ENCODE results near the gene ELOB.

- TF ChIP-seq, protein P1, sequence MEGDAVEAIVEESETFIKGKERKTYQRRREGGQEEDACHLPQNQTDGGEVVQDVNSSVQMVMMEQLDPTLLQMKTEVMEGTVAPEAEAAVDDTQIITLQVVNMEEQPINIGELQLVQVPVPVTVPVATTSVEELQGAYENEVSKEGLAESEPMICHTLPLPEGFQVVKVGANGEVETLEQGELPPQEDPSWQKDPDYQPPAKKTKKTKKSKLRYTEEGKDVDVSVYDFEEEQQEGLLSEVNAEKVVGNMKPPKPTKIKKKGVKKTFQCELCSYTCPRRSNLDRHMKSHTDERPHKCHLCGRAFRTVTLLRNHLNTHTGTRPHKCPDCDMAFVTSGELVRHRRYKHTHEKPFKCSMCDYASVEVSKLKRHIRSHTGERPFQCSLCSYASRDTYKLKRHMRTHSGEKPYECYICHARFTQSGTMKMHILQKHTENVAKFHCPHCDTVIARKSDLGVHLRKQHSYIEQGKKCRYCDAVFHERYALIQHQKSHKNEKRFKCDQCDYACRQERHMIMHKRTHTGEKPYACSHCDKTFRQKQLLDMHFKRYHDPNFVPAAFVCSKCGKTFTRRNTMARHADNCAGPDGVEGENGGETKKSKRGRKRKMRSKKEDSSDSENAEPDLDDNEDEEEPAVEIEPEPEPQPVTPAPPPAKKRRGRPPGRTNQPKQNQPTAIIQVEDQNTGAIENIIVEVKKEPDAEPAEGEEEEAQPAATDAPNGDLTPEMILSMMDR (IDR thresholded peaks at IDR 0.05): no peak
- no peak for TF ChIP-seq ZFX (IDR thresholded peaks at IDR 0.05; ENCODE audit: borderline replicate concordance)
Observed at GRCh38 chr16:2795395-2796143, 18.5 kb upstream of the ELOB start.

Measured in 22Rv1 (cell line).